Glutamatergic neuron (in vitro differentiated cells): ENCODE results near the gene CBLB. TPM values are rescaled to one million over a fixed set of nuclear protein-coding genes. Genes with fewer than 3 reads are reported as not detected.

ENCODE experiments used
- DNase-seq: peaks from one replicate; pipeline ENCODE4 v3.0.0; 2022
- H3K27ac Mint-ChIP-seq: one replicate; pipeline ENCODE4 v1.8.0; 2020; ENCODE audit warnings: mild to moderate bottlenecking, mixed read lengths, inconsistent platforms; ENCODE audit not compliant: unreplicated experiment
- H3K27me3 Mint-ChIP-seq: one replicate; pipeline ENCODE4 v1.8.0; 2020; ENCODE audit warnings: mild to moderate bottlenecking, moderate library complexity, mixed read lengths, inconsistent platforms; ENCODE audit not compliant: unreplicated experiment
- H3K36me3 Mint-ChIP-seq: one replicate; pipeline ENCODE4 v1.8.0; 2020; ENCODE audit warnings: mild to moderate bottlenecking, mixed read lengths, inconsistent platforms; ENCODE audit not compliant: unreplicated experiment
- H3K4me1 Mint-ChIP-seq: one replicate; pipeline ENCODE4 v1.8.0; 2020; ENCODE audit warnings: mild to moderate bottlenecking, low read depth, mixed read lengths, inconsistent platforms; ENCODE audit not compliant: unreplicated experiment
- H3K4me3 Mint-ChIP-seq: one replicate; pipeline ENCODE4 v1.8.0; 2020; ENCODE audit warnings: mild to moderate bottlenecking, mixed read lengths, inconsistent platforms; ENCODE audit not compliant: unreplicated experiment
- H3K9me3 Mint-ChIP-seq: one replicate; pipeline ENCODE4 v1.8.0; 2020; ENCODE audit warnings: mild to moderate bottlenecking, moderate library complexity, mixed read lengths, inconsistent platforms; ENCODE audit not compliant: unreplicated experiment
- total RNA-seq: library from RNA; stranded (reverse); fragmentation: NEBNext Ultra II Directional; extraction: Animal tissue kit (Norgen Biotek cat#: 25700); gene quantifications from one replicate; pipeline ENCODE4 v1.2.1, GENCODE V29; 2021; ENCODE audit not compliant: unreplicated experiment
- TF ChIP-seq, protein P1 (sequence below): fragments of 200-600 bp; sonication (generic); IDR thresholded peaks from one replicate; pipeline ENCODE4 v1.5.0; 2021; ENCODE audit not compliant: partially characterized antibody, unreplicated experiment

CBLB gene
- total RNA-seq, 1 donor from 2014 or later, result 269 TPM

DNA sequence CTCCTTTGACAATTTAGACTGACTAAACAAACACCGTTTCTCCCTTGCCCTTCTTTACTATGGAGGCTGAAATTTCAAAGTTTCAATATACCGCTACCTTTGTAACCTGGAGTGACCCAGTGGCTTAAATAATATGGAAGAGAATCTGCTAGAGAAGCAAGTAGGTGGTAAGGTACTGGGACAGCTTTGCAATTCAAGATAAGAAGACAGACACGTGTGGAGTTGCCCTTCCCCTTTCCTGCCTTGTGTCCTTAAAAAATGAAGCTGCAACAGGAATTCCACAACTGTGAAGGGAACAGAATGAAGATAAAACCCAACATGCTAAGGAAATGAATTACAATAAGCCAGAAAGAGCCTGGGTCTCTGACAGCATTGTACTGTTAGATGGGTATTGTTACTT, 26.4 kb downstream of the CBLB start:
- Mint-ChIP-seq H3K4me3 (no peak overlapping the region), H3K27me3 (peaks cover 2% of the 10 kb centered on the region), H3K9me3 (peaks cover 2% of the 10 kb centered on the region), H3K36me3 (no peaks in the 10 kb centered on the region), H3K27ac (peak overlapping the region; percentile 62), H3K4me1 (peaks cover 23% of the 10 kb centered on the region)
- TF ChIP-seq, protein P1, sequence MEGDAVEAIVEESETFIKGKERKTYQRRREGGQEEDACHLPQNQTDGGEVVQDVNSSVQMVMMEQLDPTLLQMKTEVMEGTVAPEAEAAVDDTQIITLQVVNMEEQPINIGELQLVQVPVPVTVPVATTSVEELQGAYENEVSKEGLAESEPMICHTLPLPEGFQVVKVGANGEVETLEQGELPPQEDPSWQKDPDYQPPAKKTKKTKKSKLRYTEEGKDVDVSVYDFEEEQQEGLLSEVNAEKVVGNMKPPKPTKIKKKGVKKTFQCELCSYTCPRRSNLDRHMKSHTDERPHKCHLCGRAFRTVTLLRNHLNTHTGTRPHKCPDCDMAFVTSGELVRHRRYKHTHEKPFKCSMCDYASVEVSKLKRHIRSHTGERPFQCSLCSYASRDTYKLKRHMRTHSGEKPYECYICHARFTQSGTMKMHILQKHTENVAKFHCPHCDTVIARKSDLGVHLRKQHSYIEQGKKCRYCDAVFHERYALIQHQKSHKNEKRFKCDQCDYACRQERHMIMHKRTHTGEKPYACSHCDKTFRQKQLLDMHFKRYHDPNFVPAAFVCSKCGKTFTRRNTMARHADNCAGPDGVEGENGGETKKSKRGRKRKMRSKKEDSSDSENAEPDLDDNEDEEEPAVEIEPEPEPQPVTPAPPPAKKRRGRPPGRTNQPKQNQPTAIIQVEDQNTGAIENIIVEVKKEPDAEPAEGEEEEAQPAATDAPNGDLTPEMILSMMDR, result no peak
- DNase-seq, result no peak

DNA sequence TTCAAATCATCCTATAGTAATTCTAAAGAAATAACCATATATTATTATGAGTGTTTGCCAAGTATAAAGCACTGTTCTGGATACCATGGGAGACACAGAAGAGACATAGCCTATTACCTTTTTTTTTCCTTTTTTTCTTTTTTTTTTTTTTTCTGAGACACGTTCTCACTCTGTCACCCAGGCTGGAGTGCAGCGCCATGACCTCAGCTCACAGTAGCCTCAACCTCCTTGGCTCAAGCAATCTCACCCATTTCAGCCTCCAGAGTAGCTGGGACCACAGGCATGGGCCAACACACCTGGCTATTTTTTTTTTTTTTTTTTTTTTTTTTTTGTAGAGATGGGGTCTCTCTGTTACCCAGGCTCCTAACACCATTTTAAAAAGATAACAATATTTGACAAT, 30.9 kb downstream of the CBLB start:
- TF ChIP-seq, protein P1, result no peak
- no peak for DNase-seq
- peak overlapping the region; percentile 3 for H3K4me3 Mint-ChIP-seq
- peaks cover 35% of the 10 kb centered on the region for H3K4me1 Mint-ChIP-seq
- H3K9me3 Mint-ChIP-seq, result no peaks in the 10 kb centered on the region
- H3K36me3 Mint-ChIP-seq, result no peaks in the 10 kb centered on the region
- peaks cover 2% of the 10 kb centered on the region for H3K27me3 Mint-ChIP-seq
- no peak overlapping the region for H3K27ac Mint-ChIP-seq

DNA sequence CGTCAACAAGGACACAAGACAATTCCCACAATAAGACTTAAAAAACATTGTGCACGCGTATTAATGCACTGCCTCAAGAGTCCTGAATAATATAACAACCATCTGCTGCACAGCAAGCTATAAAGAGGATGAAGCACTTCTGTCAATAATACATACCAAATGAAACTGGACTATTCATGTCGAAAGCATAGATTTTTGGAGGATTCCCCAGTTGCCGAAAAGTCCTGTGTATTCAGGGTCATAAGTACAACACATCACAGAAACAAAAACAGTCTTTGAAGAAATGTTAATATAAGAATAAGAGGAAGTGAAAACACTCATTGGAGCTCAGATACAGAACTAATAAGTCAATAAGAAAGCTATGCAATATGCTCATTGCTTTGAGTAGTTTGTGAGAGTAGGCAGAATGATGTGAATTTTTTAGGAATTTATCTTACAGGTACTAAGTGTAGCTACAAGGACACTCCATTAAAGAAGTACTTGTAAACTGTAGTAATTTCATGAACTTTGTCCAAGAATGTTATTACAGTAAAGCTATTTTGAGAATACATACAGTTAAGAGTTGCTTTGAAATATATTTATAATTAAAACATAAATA, 31.6 kb downstream of the CBLB start:
- DNase-seq, result no peak
- no peaks in the 10 kb centered on the region for H3K9me3 Mint-ChIP-seq
- H3K27me3 Mint-ChIP-seq, result peaks cover 4% of the 10 kb centered on the region
- H3K4me3 Mint-ChIP-seq, result peak overlapping the region; percentile 30
- no peaks in the 10 kb centered on the region for H3K36me3 Mint-ChIP-seq
- TF ChIP-seq, protein P1, result no peak
- H3K4me1 Mint-ChIP-seq, result peaks cover 34% of the 10 kb centered on the region
- peak overlapping the region; percentile 18 for H3K27ac Mint-ChIP-seq

GRCh38 chr3:105836533-105836932, 32.3 kb downstream of the CBLB start:
- Mint-ChIP-seq H3K9me3 (no peaks in the 10 kb centered on the region), H3K27ac (no peak overlapping the region), H3K4me3 (peak overlapping the region; percentile 31), H3K27me3 (peaks cover 4% of the 10 kb centered on the region), H3K4me1 (peaks cover 34% of the 10 kb centered on the region), H3K36me3 (peaks cover 2% of the 10 kb centered on the region)
- no peak for DNase-seq
- TF ChIP-seq, protein P1, result no peak

GRCh38 chr3:105835606-105836005, 33.2 kb downstream of the CBLB start:
- no peak overlapping the region for H3K4me3 Mint-ChIP-seq
- peaks cover 4% of the 10 kb centered on the region for H3K27me3 Mint-ChIP-seq
- H3K9me3 Mint-ChIP-seq, result no peaks in the 10 kb centered on the region
- H3K36me3 Mint-ChIP-seq, result peaks cover 4% of the 10 kb centered on the region
- no peak for DNase-seq
- TF ChIP-seq, protein P1, result no peak
- peaks cover 34% of the 10 kb centered on the region for H3K4me1 Mint-ChIP-seq
- no peak overlapping the region for H3K27ac Mint-ChIP-seq
